Thoracic aorta (tissue), 2 donors: Measurements from ENCODE around the gene MBTPS1. TPM values are rescaled to one million over a fixed set of nuclear protein-coding genes. Genes with fewer than 3 reads are reported as not detected.

ENCODE experiments used
- ATAC-seq: fragments of 150-250 bp; one replicate; pipeline ENCODE4 v1.8.0; 2017; ENCODE audit warnings: low read depth; ENCODE audit not compliant: insufficient number of reproducible peaks, low FRiP score
- DNase-seq: peaks from one replicate; pipeline ENCODE4 v3.0.0-alpha.2; 2020; ENCODE audit warnings: low spot score
- H3K27ac ChIP-seq, 2 donors: fragments of 200-600 bp; sonication (generic); 1 replicate in 1 of 2; 2 replicates in 1 of 2; pipeline ENCODE4 v1.5.1; 2016; ENCODE audit warnings: mild to moderate bottlenecking in 2 of 2, moderate library complexity in 2 of 2
- H3K27me3 ChIP-seq: fragments of 200-600 bp; sonication (generic); replicated peaks from 2 replicates; pipeline ENCODE4 v1.6.0; 2016; ENCODE audit warnings: mild to moderate bottlenecking; ENCODE audit not compliant: insufficient read depth
- H3K36me3 ChIP-seq: fragments of 200-600 bp; sonication (generic); one replicate; pipeline ENCODE4 v1.5.1; 2016
- H3K4me1 ChIP-seq, 2 donors: fragments of 200-600 bp; sonication (generic); 1 replicate in 1 of 2; 2 replicates in 1 of 2; pipeline versions ENCODE4 v1.5.1 to v1.6.0; 2016; ENCODE audit warnings: low read depth in 2 of 2, mild to moderate bottlenecking in 1 of 2; ENCODE audit not compliant: control insufficient read depth in 1 of 2
- H3K4me3 ChIP-seq: fragments of 200-600 bp; sonication (generic); 2 replicates; pipeline ENCODE4 v1.5.1; 2016; ENCODE audit warnings: mild to moderate bottlenecking
- H3K9me3 ChIP-seq: fragments of 200-600 bp; sonication (generic); 2 replicates; pipeline ENCODE4 v1.5.1; 2016
- total RNA-seq, 2 donors: library from RNA; depleted of rRNA; stranded (reverse); fragments of >200 nt; gene quantifications; one replicate each; pipeline versions ENCODE4 v1.1.0 to v1.2.3, GENCODE V29; 2016
- TF ChIP-seq, protein P1 (sequence below): fragments of 200-600 bp; sonication (generic); IDR thresholded peaks from one replicate; pipeline ENCODE4 v1.5.1; 2019; ENCODE audit warnings: antibody characterized with exemption

MBTPS1 gene
- total RNA-seq, 2 donors from 2014 or later = 91.9 to 98.2 TPM

DNA sequence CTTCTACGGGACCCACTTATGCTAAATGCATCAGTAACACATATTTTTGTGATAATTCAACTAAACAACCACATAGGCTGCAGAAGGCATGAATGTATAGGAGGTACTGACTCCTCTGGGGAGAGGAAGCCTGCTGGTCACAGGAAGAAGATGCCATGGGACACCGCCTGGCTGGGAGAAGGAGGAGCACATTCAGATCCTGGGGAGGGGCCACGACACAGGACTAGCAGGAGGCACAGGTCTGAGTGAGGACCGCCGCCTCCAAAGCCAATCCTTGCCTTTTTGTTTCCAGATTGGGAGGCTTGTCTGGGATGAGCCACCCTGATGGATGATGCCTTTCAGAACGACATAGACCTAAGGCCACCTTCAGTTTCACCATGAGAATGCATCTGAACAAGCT is 34.6 kb downstream of the MBTPS1 start:
- no peaks in the 10 kb centered on the region for H3K9me3 ChIP-seq
- ATAC-seq = no peak
- TF ChIP-seq, protein P1, sequence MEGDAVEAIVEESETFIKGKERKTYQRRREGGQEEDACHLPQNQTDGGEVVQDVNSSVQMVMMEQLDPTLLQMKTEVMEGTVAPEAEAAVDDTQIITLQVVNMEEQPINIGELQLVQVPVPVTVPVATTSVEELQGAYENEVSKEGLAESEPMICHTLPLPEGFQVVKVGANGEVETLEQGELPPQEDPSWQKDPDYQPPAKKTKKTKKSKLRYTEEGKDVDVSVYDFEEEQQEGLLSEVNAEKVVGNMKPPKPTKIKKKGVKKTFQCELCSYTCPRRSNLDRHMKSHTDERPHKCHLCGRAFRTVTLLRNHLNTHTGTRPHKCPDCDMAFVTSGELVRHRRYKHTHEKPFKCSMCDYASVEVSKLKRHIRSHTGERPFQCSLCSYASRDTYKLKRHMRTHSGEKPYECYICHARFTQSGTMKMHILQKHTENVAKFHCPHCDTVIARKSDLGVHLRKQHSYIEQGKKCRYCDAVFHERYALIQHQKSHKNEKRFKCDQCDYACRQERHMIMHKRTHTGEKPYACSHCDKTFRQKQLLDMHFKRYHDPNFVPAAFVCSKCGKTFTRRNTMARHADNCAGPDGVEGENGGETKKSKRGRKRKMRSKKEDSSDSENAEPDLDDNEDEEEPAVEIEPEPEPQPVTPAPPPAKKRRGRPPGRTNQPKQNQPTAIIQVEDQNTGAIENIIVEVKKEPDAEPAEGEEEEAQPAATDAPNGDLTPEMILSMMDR = no peak
- H3K27ac ChIP-seq = peak overlapping the region in 1 of 2 donors; percentile 67
- no peaks in the 10 kb centered on the region for H3K27me3 ChIP-seq
- no peak for DNase-seq
- peaks cover 10% of the 10 kb centered on the region for H3K36me3 ChIP-seq
- H3K4me1 ChIP-seq = peaks cover 11 to 14% of the 10 kb centered on the region in 2 donors
- no peak overlapping the region for H3K4me3 ChIP-seq

DNA sequence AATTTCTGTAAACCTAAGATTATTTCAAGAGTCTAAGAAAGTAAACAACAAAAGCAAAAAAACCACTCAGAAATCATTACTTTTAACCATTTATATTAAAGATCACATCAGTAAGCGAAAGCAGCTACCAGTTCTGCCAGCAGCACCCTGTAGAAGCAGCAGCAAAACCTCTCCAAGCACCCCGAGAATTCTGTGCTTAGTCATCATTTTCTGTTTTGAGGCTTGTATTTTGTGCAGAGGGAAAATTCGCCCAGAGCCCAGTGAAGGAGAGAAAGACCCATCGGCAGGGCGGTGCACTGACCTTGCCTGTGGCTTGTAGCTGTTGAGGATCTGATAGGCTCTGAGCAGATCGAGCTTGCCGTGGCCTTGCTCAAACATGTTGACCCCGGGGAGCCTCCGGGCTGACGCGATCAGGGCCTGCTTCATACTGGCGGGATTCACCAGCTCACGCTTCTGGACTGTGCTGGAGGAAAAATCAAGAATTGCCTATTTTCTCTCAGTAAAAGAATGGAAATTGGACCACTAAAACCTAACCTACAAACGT is 35.2 kb downstream of the MBTPS1 start:
- Histone ChIP-seq H3K4me1 (peaks cover 11 to 14% of the 10 kb centered on the region in 2 donors), H3K9me3 (no peaks in the 10 kb centered on the region), H3K27ac (no peak overlapping the region), H3K36me3 (peaks cover 5% of the 10 kb centered on the region), H3K4me3 (no peak overlapping the region), H3K27me3 (no peaks in the 10 kb centered on the region)
- TF ChIP-seq, protein P1 = no peak
- DNase-seq = no peak
- no peak for ATAC-seq

DNA sequence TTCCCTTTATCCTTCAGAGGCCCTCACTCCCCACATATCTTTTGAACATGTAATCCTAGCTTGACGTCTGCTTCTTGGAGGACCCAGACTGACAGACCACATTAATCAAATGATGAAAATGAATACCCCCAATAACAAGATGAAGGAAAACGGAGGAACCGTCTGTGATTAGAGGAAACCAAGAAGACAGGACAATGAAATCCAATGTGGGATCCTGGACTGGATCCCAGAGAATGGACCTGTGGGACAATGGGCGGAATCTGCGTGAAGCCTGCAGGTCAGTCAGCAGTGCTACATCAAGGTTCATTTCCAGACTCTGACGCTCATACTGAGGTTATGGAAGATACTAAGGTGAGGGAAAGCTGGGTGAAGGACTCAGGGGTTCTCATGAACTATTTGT is 35.9 kb downstream of the MBTPS1 start:
- ATAC-seq (no peak), DNase-seq (no peak)
- Histone ChIP-seq H3K9me3 (no peaks in the 10 kb centered on the region), H3K36me3 (peaks cover 5% of the 10 kb centered on the region), H3K4me1 (peaks cover 11 to 14% of the 10 kb centered on the region in 2 donors), H3K27ac (no peak overlapping the region), H3K27me3 (no peaks in the 10 kb centered on the region), H3K4me3 (no peak overlapping the region)
- TF ChIP-seq, protein P1 = no peak

DNA sequence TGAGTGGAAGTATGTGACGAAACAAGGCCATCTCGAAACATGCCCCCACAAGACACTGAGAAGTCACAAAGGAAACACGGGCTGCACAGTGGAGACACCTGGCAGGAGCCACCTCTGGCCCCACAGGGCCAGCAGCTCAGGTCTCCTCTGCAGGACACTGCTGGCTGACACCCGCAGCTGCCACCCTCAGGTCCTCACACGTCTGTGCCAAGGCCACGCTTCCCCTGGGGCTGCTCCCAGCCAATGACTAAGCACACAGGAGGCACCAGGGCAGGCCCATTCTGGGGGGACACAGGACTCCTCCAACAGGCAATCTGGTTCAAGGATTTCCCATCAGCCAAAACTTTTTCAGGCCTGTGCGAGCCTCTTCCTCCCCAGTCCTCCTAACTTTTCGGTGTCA is 36.4 kb downstream of the MBTPS1 start:
- Histone ChIP-seq H3K9me3 (no peaks in the 10 kb centered on the region), H3K36me3 (peaks cover 10% of the 10 kb centered on the region)
- no peak for DNase-seq

DNA sequence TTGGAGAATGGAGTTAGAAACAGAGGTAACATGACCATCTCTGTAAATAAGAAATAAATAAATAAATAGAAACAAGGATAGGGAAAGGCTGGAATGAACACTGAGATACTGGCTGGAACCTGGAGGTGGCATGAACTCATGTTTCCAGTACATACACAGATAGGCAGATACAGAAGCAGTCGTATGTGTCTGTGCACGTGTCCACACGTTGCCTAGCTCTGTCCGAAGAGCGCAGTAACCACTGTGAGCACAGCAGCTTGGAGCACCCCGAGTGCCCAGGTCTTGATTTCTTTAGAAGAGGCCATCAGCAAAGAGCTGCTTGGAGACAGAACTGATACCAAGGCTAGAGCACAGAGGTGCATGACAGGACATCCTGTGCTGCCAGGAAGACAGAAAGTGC is 37.1 kb downstream of the MBTPS1 start:
- DNase-seq = no peak
- no peak for ATAC-seq
- H3K4me1 ChIP-seq = peaks cover 11 to 14% of the 10 kb centered on the region in 2 donors
- H3K9me3 ChIP-seq = no peaks in the 10 kb centered on the region
- H3K27ac ChIP-seq = no peak overlapping the region
- no peaks in the 10 kb centered on the region for H3K27me3 ChIP-seq
- TF ChIP-seq, protein P1 = no peak
- no peak overlapping the region for H3K4me3 ChIP-seq
- peaks cover 17% of the 10 kb centered on the region for H3K36me3 ChIP-seq

More for the DNA sequence above, 36.4 kb downstream of the MBTPS1 start:
- TF ChIP-seq, protein P1 = no peak
- no peaks in the 10 kb centered on the region for H3K27me3 ChIP-seq
- H3K4me3 ChIP-seq = no peak overlapping the region
- ATAC-seq = no peak
- H3K4me1 ChIP-seq = peaks cover 11 to 14% of the 10 kb centered on the region in 2 donors
- no peak overlapping the region for H3K27ac ChIP-seq
